K562 (cell line): Measurements from ENCODE around the gene PIKFYVE. TPM values are rescaled to one million over a fixed set of nuclear protein-coding genes. Genes with fewer than 3 reads are reported as not detected.

Experiments
- ATAC-seq: fragments of 200-7000 bp; cut with Tn5 transposase; 3 replicates; pipeline ENCODE4 v1.9.1; 2020; ENCODE audit warnings: moderate library complexity
- BruUV-seq: library from RNA; stranded (reverse); fragments of 400-500 nt; replicated peaks from 2 replicates; lab custom pipeline; 2021; lab: Mats Ljungman, UMichigan
- CTCF ChIA-PET: fragments of 300-600 bp; formaldehyde crosslinking; extraction: SDS; loops from one replicate; lab custom pipeline; 2021; ENCODE audit warnings: low intra/inter-chr PET ratio; lab: Yijun Ruan, JAX
- POLR2A ChIA-PET: fragments of 300-600, 350-650 bp; sonication (Branson Sonifier 250); formaldehyde crosslinking; extraction: SDS; loops from one replicate; lab custom pipeline; 2021; ENCODE audit warnings: antibody characterized with exemption, inconsistent platforms; lab: Yijun Ruan, JAX
- DNase-seq, 4 experiments: peaks; one replicate each; pipeline versions ENCODE4 v3.0.0 to v3.0.0-alpha.2; 2011 to 2018; ENCODE audit warnings: low spot score in 3 of 4, mixed read lengths in 3 of 4; ENCODE audit errors: extremely low read depth in 1 of 4
- FAIRE-seq: peaks from 2 replicates; lab custom pipeline; 2011; peaks lifted over from hg19 to GRCh38; lab: Jason Lieb, UNC
- H2AFZ ChIP-seq: 2 replicates; pipeline ENCODE4 v1.6.0; 2011; ENCODE audit warnings: low read depth, low read length, control low read depth, inconsistent platforms
- H3K27ac ChIP-seq: fragments of 200-600 bp; 3 replicates; pipeline ENCODE4 v1.8.0; 2011; ENCODE audit warnings: low read depth, mild to moderate bottlenecking, control low read depth, inconsistent platforms, low read length, moderate library complexity, mixed read lengths; ENCODE audit errors: extremely low read depth
- H3K27me3 ChIP-seq, 2 experiments: fragments of 300-600 bp in 1 of 2; 2 replicates in 1 of 2; 3 replicates in 1 of 2; pipeline versions ENCODE4 v1.6.0 to v1.8.0; 2011; ENCODE audit warnings: inconsistent platforms in 2 of 2, low read length in 2 of 2, mild to moderate bottlenecking in 1 of 2, mixed read lengths in 1 of 2, moderate library complexity in 1 of 2; ENCODE audit not compliant: control insufficient read depth in 2 of 2, insufficient read depth in 2 of 2
- H3K36me3 ChIP-seq: fragments of 300-600 bp; 3 replicates; pipeline ENCODE4 v1.8.0; 2011; ENCODE audit warnings: mild to moderate bottlenecking, low read length, inconsistent platforms; ENCODE audit not compliant: control insufficient read depth, insufficient read depth
- H3K4me1 ChIP-seq, 2 experiments: fragments of 200-600 bp in 1 of 2; replicated peaks in 1 of 2; 2 replicates in 1 of 2; 3 replicates in 1 of 2; pipeline versions ENCODE4 v1.5.1 to v1.8.0; 2011; ENCODE audit warnings: inconsistent platforms in 2 of 2, low read length in 2 of 2, mild to moderate bottlenecking in 1 of 2, mixed read lengths in 1 of 2, moderate library complexity in 1 of 2; ENCODE audit not compliant: control insufficient read depth in 2 of 2, insufficient read depth in 2 of 2
- H3K4me2 ChIP-seq: 2 replicates; pipeline ENCODE4 v1.6.1; 2011; ENCODE audit warnings: low read length, control low read depth, inconsistent platforms, mixed read lengths; ENCODE audit not compliant: insufficient read depth
- H3K4me3 ChIP-seq: fragments of 200-600 bp; sonication (generic), shearing (Covaris generic); 2 replicates; pipeline ENCODE4 v1.5.1; 2016; ENCODE audit warnings: control low read depth, inconsistent platforms
- H3K79me2 ChIP-seq: fragments of 200-600 bp; 3 replicates; pipeline ENCODE4 v1.8.0; 2011; ENCODE audit warnings: low read length, inconsistent platforms; ENCODE audit not compliant: control insufficient read depth, insufficient read depth
- H3K9ac ChIP-seq, 2 experiments: 2 replicates each; pipeline versions ENCODE4 v1.6.0 to v1.6.1; 2011; ENCODE audit warnings: low read depth in 2 of 2, low read length in 2 of 2, control low read depth in 1 of 2, inconsistent platforms in 1 of 2, mild to moderate bottlenecking in 1 of 2, mixed read lengths in 1 of 2; ENCODE audit not compliant: insufficient read depth in 1 of 2
- H3K9me1 ChIP-seq: one replicate; pipeline ENCODE4 v1.6.0; 2011; ENCODE audit warnings: inconsistent platforms, mild to moderate bottlenecking, low read length, moderate library complexity; ENCODE audit not compliant: control insufficient read depth, insufficient read depth
- H3K9me3 ChIP-seq: replicated peaks from 2 replicates; pipeline ENCODE4 v1.5.1; 2011; ENCODE audit warnings: low read depth, low read length, inconsistent platforms; ENCODE audit not compliant: control insufficient read depth, insufficient read depth
- H4K20me1 ChIP-seq: replicated peaks from 2 replicates; pipeline ENCODE4 v1.6.1; 2011; ENCODE audit warnings: low read length, inconsistent platforms, mixed read lengths; ENCODE audit not compliant: control insufficient read depth, insufficient read depth
- KDM2B ChIP-seq: fragments of 250-450 bp; sonication (Bioruptor Pico); IDR thresholded peaks from 2 replicates; pipeline ENCODE4 v1.8.0; 2021; ENCODE audit warnings: mild to moderate bottlenecking, moderate library complexity
- MEF2A ChIP-seq: IDR thresholded peaks from 2 replicates; pipeline ENCODE4 v1.6.1; 2011; ENCODE audit warnings: low read depth, mild to moderate bottlenecking, low read length, moderate library complexity; ENCODE audit not compliant: control insufficient read depth
- SIRT6 ChIP-seq: IDR thresholded peaks from one replicate; pipeline ENCODE4 v1.6.1; 2012; ENCODE audit warnings: low read depth, mild to moderate bottlenecking, control low read depth, inconsistent platforms, low read length, moderate library complexity
- STAG1 ChIP-seq: sonication (generic); formaldehyde crosslinking; IDR thresholded peaks from 2 replicates; pipeline ENCODE4 v1.5.0; 2020; ENCODE audit warnings: missing genetic modification reagents, borderline replicate concordance
- TAF7 ChIP-seq: fragments of 450-650 bp; IDR thresholded peaks from 2 replicates; pipeline ENCODE4 v1.6.1; 2016; ENCODE audit warnings: missing genetic modification characterization, missing compliant biosample characterization
- ZBTB17 ChIP-seq: fragments of 450-650 bp; formaldehyde crosslinking; IDR thresholded peaks from 2 replicates; pipeline ENCODE4 v1.4.0; 2020; ENCODE audit warnings: mild to moderate bottlenecking
- ZNF143 ChIP-seq: sonication (generic); formaldehyde crosslinking; IDR thresholded peaks from 2 replicates; pipeline ENCODE4 v1.9.0; 2022; ENCODE audit warnings: mild to moderate bottlenecking, missing genetic modification reagents
- ZNF354B ChIP-seq: fragments of 250-450 bp; sonication (Bioruptor Pico); IDR thresholded peaks from 2 replicates; pipeline ENCODE4 v1.4.0; 2020
- WGBS: fragments of 100-300 bp; shearing (Covaris generic); methylation state at CpG from one replicate; pipeline ENCODE4 v1.1.6; 2016; ENCODE audit warnings: low coverage, mixed read lengths; ENCODE audit not compliant: insufficient coverage; ENCODE audit errors: missing lambda C conversion rate; 5-methylcytosine and 5-hydroxymethylcytosine counted together
- in situ Hi-C: fragments of 300-500 bp; cut with MboI; formaldehyde crosslinking; loops from 4 replicates; pipeline ENCODE4 v1.15.0; 2018; ENCODE audit warnings: inconsistent platforms, mixed read lengths
- intact Hi-C: fragments of 100-400 bp; cut with micrococcal nuclease; formaldehyde crosslinking; loops from 2 replicates; pipeline ENCODE4 v1.14.2; 2022
- polyA plus RNA-seq, 8 experiments: library from polyadenylated mRNA; depleted of rRNA in 4 of 8; stranded (reverse) in 5 of 8; unstranded in 3 of 8; fragments of >200 nt; fragmentation: Nextera tagmentation in 2 of 8; fragmentation: Illumina TruSeq in 1 of 8; extraction: Ambion mirVana in 2 of 8; extraction: Trizol in 1 of 8; gene quantifications; 2 replicates each; pipeline versions ENCODE4 v1.2.1 to v1.2.3, GENCODE V29; 2011 to 2014; ENCODE audit warnings: inconsistent platforms in 1 of 8, missing spikeins in 1 of 8
- total RNA-seq, 7 experiments: library from RNA; depleted of rRNA in 6 of 7; stranded (reverse); fragments of >200 nt in 6 of 7; fragmentation: Illumina TruSeq in 2 of 7; extraction: Trizol in 2 of 7; gene quantifications; 2 replicates each; pipeline versions ENCODE4 v1.2.1 to v1.2.3, GENCODE V29; 2011 to 2021; ENCODE audit warnings: low replicate concordance in 1 of 7
- TF ChIP-seq, protein P1 (sequence below): fragments of 450-650 bp; IDR thresholded peaks from 2 replicates; pipeline ENCODE4 v1.6.1; 2017; ENCODE audit warnings: mild to moderate bottlenecking, moderate library complexity
- TF ChIP-seq, protein P2 (sequence below): IDR thresholded peaks from 3 replicates; pipeline ENCODE4 v1.6.1; 2011; ENCODE audit warnings: borderline replicate concordance, mild to moderate bottlenecking, moderate library complexity; ENCODE audit not compliant: insufficient read length; ENCODE audit errors: extremely low read depth
- TF ChIP-seq, protein P3 (sequence below): fragments of 200-800 bp; sonication (Bioruptor generic); IDR thresholded peaks from 2 replicates; pipeline ENCODE4 v1.6.1; 2016; ENCODE audit warnings: missing genetic modification characterization, missing compliant biosample characterization

The PIKFYVE gene
- total and polyA plus RNA-seq, 9 of the 15 experiments (the other 6 are each of a cell fraction or from before 2014, with no cell fraction given) = 3.6 to 25.6 (median 16.7) TPM

DNA sequence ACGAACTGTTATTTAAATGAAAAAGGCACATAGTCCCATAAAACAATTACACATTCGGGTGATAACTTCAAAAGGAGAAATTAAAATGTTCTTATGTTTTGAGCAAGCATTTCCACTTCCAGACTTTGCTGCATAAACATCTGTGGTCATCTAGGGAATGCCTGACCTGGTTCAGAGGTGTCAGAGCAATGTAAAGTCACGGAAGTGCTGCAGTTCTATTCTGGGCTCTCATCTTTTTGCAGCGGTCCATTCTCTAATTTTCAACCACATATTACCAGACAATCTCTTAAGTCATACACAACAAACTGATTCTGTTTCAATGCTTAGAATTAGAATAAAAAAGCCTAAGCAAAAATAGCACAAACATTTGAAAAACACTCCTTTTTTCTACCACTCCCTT lies 118.6 kb downstream of the PIKFYVE start:
- no TSS peak for BruUV-seq
- FAIRE-seq (no peak), DNase-seq (no peak), ATAC-seq (no peak)
- no peak overlapping the region for H2AFZ ChIP-seq
- no peak overlapping the region for H3K9ac ChIP-seq
- H3K27ac ChIP-seq = no peak overlapping the region
- no peaks in the 10 kb centered on the region for H3K36me3 ChIP-seq
- ChIA-PET POLR2A (no interaction called here), CTCF (no interaction called here)
- no peak overlapping the region for H3K4me2 ChIP-seq
- no peaks in the 10 kb centered on the region for H4K20me1 ChIP-seq
- no peak overlapping the region for H3K4me3 ChIP-seq
- intact Hi-C loops (no loop called here), in situ Hi-C loops (loop anchor here (25.0 kb wide), 1 partner anchor 1803 kb away; no protein-coding TSS in a partner anchor)
- no peaks in the 10 kb centered on the region for H3K9me1 ChIP-seq
- 0 out of 5 replicates have a peak, but pooled peaks cover 0 to 4% of the 10 kb centered on the region in 2 experiments for H3K27me3 ChIP-seq
- WGBS = 3% methylated on average over 4 of the region's 4 CpGs
- H3K9me3 ChIP-seq = no peaks in the 10 kb centered on the region
- H3K4me1 ChIP-seq = no peaks in the 10 kb centered on the region
- no peaks in the 10 kb centered on the region for H3K79me2 ChIP-seq
- TF ChIP-seq TAF7 (no peak), ZBTB17 (CRISPR knock-in tag) (no peak), SIRT6 (no peak), ZNF354B (CRISPR knock-in tag) (no peak), ZNF143 (CRISPR knock-in tag) (no peak), MEF2A (no peak), STAG1 (no peak), KDM2B (no peak)
- TF ChIP-seq, protein P1, sequence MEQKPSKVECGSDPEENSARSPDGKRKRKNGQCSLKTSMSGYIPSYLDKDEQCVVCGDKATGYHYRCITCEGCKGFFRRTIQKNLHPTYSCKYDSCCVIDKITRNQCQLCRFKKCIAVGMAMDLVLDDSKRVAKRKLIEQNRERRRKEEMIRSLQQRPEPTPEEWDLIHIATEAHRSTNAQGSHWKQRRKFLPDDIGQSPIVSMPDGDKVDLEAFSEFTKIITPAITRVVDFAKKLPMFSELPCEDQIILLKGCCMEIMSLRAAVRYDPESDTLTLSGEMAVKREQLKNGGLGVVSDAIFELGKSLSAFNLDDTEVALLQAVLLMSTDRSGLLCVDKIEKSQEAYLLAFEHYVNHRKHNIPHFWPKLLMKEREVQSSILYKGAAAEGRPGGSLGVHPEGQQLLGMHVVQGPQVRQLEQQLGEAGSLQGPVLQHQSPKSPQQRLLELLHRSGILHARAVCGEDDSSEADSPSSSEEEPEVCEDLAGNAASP = no peak
- TF ChIP-seq, protein P2, sequence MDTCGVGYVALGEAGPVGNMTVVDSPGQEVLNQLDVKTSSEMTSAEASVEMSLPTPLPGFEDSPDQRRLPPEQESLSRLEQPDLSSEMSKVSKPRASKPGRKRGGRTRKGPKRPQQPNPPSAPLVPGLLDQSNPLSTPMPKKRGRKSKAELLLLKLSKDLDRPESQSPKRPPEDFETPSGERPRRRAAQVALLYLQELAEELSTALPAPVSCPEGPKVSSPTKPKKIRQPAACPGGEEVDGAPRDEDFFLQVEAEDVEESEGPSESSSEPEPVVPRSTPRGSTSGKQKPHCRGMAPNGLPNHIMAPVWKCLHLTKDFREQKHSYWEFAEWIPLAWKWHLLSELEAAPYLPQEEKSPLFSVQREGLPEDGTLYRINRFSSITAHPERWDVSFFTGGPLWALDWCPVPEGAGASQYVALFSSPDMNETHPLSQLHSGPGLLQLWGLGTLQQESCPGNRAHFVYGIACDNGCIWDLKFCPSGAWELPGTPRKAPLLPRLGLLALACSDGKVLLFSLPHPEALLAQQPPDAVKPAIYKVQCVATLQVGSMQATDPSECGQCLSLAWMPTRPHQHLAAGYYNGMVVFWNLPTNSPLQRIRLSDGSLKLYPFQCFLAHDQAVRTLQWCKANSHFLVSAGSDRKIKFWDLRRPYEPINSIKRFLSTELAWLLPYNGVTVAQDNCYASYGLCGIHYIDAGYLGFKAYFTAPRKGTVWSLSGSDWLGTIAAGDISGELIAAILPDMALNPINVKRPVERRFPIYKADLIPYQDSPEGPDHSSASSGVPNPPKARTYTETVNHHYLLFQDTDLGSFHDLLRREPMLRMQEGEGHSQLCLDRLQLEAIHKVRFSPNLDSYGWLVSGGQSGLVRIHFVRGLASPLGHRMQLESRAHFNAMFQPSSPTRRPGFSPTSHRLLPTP = no peak
- TF ChIP-seq, protein P3, sequence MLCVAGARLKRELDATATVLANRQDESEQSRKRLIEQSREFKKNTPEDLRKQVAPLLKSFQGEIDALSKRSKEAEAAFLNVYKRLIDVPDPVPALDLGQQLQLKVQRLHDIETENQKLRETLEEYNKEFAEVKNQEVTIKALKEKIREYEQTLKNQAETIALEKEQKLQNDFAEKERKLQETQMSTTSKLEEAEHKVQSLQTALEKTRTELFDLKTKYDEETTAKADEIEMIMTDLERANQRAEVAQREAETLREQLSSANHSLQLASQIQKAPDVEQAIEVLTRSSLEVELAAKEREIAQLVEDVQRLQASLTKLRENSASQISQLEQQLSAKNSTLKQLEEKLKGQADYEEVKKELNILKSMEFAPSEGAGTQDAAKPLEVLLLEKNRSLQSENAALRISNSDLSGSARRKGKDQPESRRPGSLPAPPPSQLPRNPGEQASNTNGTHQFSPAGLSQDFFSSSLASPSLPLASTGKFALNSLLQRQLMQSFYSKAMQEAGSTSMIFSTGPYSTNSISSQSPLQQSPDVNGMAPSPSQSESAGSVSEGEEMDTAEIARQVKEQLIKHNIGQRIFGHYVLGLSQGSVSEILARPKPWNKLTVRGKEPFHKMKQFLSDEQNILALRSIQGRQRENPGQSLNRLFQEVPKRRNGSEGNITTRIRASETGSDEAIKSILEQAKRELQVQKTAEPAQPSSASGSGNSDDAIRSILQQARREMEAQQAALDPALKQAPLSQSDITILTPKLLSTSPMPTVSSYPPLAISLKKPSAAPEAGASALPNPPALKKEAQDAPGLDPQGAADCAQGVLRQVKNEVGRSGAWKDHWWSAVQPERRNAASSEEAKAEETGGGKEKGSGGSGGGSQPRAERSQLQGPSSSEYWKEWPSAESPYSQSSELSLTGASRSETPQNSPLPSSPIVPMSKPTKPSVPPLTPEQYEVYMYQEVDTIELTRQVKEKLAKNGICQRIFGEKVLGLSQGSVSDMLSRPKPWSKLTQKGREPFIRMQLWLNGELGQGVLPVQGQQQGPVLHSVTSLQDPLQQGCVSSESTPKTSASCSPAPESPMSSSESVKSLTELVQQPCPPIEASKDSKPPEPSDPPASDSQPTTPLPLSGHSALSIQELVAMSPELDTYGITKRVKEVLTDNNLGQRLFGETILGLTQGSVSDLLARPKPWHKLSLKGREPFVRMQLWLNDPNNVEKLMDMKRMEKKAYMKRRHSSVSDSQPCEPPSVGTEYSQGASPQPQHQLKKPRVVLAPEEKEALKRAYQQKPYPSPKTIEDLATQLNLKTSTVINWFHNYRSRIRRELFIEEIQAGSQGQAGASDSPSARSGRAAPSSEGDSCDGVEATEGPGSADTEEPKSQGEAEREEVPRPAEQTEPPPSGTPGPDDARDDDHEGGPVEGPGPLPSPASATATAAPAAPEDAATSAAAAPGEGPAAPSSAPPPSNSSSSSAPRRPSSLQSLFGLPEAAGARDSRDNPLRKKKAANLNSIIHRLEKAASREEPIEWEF = no peak
